22Rv1 (cell line): Measurements from ENCODE around the gene SPP1.

Experiments
- H3K27ac ChIP-seq: fragments of 450-650 bp; 2 replicates; pipeline ENCODE4 v1.5.1; 2017
- ZFX ChIP-seq: fragments of 450-650 bp; IDR thresholded peaks from 2 replicates; pipeline ENCODE4 v1.6.1; 2017; ENCODE audit warnings: antibody characterized with exemption, borderline replicate concordance
- TF ChIP-seq, protein P1 (sequence below): fragments of 450-650 bp; IDR thresholded peaks from 2 replicates; pipeline ENCODE4 v1.5.1; 2017; ENCODE audit warnings: mild to moderate bottlenecking

The SPP1 gene

DNA sequence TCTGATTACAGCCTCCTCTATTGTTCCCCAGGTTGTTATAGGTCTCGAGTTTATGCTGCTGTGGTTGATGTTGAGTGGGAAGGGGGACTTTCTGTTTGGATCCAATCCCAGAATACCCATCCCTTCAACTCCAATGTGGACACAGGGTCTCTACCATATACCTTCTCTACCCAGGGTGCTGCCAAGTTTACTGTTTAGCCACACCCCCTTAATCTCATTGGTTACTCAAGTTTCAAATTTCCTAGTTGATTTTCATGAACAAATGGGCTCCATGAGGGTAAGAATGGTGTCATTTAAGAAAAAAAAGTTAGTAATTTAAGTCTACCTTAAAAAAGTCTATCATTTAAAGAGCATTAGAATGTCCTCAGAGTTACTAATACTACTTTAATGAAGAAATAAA, 3.6 kb upstream of the SPP1 start:
- no peak overlapping the region for H3K27ac ChIP-seq
- TF ChIP-seq, protein P1, sequence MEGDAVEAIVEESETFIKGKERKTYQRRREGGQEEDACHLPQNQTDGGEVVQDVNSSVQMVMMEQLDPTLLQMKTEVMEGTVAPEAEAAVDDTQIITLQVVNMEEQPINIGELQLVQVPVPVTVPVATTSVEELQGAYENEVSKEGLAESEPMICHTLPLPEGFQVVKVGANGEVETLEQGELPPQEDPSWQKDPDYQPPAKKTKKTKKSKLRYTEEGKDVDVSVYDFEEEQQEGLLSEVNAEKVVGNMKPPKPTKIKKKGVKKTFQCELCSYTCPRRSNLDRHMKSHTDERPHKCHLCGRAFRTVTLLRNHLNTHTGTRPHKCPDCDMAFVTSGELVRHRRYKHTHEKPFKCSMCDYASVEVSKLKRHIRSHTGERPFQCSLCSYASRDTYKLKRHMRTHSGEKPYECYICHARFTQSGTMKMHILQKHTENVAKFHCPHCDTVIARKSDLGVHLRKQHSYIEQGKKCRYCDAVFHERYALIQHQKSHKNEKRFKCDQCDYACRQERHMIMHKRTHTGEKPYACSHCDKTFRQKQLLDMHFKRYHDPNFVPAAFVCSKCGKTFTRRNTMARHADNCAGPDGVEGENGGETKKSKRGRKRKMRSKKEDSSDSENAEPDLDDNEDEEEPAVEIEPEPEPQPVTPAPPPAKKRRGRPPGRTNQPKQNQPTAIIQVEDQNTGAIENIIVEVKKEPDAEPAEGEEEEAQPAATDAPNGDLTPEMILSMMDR = no peak
- TF ChIP-seq ZFX = no peak

DNA sequence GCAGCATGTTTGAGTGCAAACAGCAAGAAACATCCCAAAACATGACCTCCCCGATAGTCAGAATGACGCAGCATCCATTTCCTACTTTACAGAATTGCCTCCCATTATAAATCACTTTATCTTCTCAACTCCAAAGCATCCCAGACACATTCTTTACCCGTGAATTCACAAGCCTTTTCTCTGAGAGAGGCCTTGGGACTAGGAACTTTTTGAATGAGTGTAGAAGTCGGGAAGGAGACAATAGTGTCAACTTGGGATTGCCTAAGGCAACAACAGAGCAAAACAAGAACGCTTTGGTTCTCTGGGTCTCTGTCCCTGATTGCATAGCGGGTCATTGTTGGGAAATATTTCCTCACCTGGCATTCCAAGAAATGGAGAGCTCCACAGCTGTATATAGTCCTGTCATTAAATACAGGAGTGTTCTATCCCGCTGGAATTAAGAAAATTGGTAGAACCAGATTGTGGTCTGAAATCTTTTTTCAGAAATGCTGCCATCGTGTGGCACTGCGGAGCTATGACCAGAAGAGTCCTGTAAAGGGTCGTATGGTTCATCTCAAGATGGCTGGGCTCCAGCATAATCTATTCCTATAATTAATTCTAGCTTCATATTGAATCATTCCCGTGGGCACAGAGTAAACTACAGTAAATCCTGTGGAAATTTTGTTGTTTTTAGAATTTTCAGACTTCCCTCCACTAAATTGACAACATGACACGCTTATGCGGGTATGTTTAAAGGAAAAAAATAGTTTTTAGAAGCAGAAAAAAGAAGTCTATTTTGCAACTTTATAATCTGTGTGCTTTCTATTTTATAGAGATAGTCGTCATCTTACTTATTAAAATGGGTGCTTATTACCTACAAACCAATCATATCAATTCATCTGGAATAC, 2.0 kb upstream of the SPP1 start:
- H3K27ac ChIP-seq = no peak overlapping the region
- TF ChIP-seq, protein P1 = peak; percentile 86
- TF ChIP-seq ZFX = no peak

GRCh38 chr4:87974856-87975462, 555 bp upstream of the SPP1 start:
- H3K27ac ChIP-seq = no peak overlapping the region
- TF ChIP-seq, protein P1 = no peak
- TF ChIP-seq ZFX = no peak

DNA sequence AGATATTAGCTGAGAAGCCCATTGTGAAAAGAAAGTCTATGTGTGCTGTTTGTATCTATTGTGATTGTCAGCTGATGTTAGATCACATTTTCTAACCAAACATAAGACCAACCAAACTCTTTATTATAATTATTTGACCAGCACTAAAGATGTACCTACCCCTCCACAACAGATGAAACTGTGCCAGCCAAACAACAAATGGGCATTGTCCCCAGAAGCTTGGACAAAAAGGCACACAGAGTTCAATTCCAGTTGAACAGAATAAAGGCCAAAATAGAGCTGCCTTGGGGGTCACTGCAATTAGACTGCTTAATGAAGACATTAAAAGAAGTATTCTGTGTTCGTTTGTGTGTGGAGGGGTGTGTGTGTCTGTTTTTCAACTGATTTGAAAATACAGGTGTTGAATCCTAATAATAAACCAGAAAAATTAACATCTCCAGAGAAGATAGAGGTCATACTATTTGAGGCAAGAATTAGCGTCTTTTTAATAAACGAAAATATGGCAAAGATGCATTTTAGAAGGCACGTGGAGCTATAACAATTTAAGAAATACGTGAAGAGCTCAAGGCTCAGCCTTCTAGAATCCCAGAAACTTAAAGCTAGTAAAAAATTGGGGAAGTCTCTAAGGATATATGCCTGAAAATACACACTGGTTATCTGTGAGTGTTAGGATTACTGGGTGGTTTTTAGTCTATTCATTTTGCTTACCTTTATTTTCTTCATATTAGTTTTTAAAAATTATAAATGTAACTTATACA, 2.2 kb downstream of the SPP1 start:
- H3K27ac ChIP-seq = no peak overlapping the region
- TF ChIP-seq, protein P1 = no peak
- TF ChIP-seq ZFX = no peak

- TF ChIP-seq, protein P1 = no peak
- no peak overlapping the region for H3K27ac ChIP-seq
Measured at GRCh38 chr4:87978681-87979080, 3.2 kb downstream of the SPP1 start.

GRCh38 chr4:87979810-87980209, 4.3 kb downstream of the SPP1 start:
- TF ChIP-seq, protein P1 = no peak
- no peak for TF ChIP-seq ZFX
- no peak overlapping the region for H3K27ac ChIP-seq
